Measurements from ENCODE around the gene TIMP1. TPM values are rescaled to one million over a fixed set of nuclear protein-coding genes. Genes with fewer than 3 reads are reported as not detected.

Gene TIMP1
- total RNA-seq, 1 experiment from 2014 or later, result 48.6 TPM

- CTCF ChIA-PET, result no interaction called here
- Histone ChIP-seq H2AFZ (no peak overlapping the region), H3K79me2 (ENCODE audit: low read depth) (no peaks in the 10 kb centered on the region), H3K9me3 (ENCODE audit: insufficient read depth, low read depth) (no peaks in the 10 kb centered on the region), H3K4me2 (no peak overlapping the region), H3K27me3 (ENCODE audit: insufficient read depth, low read depth) (no peaks in the 10 kb centered on the region), H4K20me1 (ENCODE audit: insufficient read depth) (no peaks in the 10 kb centered on the region), H3F3A (ENCODE audit: insufficient read depth, low read depth) (no peaks in the 10 kb centered on the region), H3K4me3 (no peak overlapping the region), H3K9me2 (ENCODE audit: insufficient read depth) (no peaks in the 10 kb centered on the region), H3K4me1 (replicated peaks; ENCODE audit: insufficient read depth) (no peaks in the 10 kb centered on the region), H3K27ac (no peak overlapping the region), H3K36me3 (ENCODE audit: low read depth) (no peaks in the 10 kb centered on the region)
- no TSS peak for BruUV-seq (replicated peaks)
- DNase-seq, result no peak
- POLR2A ChIA-PET (ENCODE audit: unreplicated experiment), result no interaction called here
- TF ChIP-seq EZH2 (IDR thresholded peaks at IDR 0.05; ENCODE audit: low read depth), result no peak
- no peak for TF ChIP-seq CTCF (conservative IDR thresholded peaks at IDR 0.05)
- intact Hi-C loops (cut with micrococcal nuclease; ENCODE audit: unreplicated experiment), result no loop called here
These were observed 26.0 kb downstream of the TIMP1 start for GRCh38 chrX:47608130-47608810.

- Histone ChIP-seq H3K27ac (no peak overlapping the region), H2AFZ (no peak overlapping the region), H3K36me3 (ENCODE audit: low read depth) (no peaks in the 10 kb centered on the region), H3K27me3 (ENCODE audit: insufficient read depth, low read depth) (no peaks in the 10 kb centered on the region), H3K4me1 (replicated peaks; ENCODE audit: insufficient read depth) (no peaks in the 10 kb centered on the region), H3K9me2 (ENCODE audit: insufficient read depth) (no peaks in the 10 kb centered on the region), H3K4me2 (no peak overlapping the region), H4K20me1 (ENCODE audit: insufficient read depth) (no peaks in the 10 kb centered on the region), H3K79me2 (ENCODE audit: low read depth) (no peaks in the 10 kb centered on the region), H3K4me3 (no peak overlapping the region), H3F3A (ENCODE audit: insufficient read depth, low read depth) (no peaks in the 10 kb centered on the region), H3K9me3 (ENCODE audit: insufficient read depth, low read depth) (no peaks in the 10 kb centered on the region)
- intact Hi-C loops (cut with micrococcal nuclease; ENCODE audit: unreplicated experiment), result no loop called here
- no peak for DNase-seq
- ChIA-PET CTCF (no interaction called here), POLR2A (ENCODE audit: unreplicated experiment) (no interaction called here)
- TF ChIP-seq CTCF (conservative IDR thresholded peaks at IDR 0.05) (no peak), EZH2 (IDR thresholded peaks at IDR 0.05; ENCODE audit: low read depth) (no peak)
- no TSS peak for BruUV-seq (replicated peaks)
These were observed 28.3 kb downstream of the TIMP1 start for GRCh38 chrX:47610511-47610910.

- CTCF ChIA-PET, result no interaction called here
- Histone ChIP-seq H3K36me3 (ENCODE audit: low read depth) (no peaks in the 10 kb centered on the region), H3K27me3 (ENCODE audit: insufficient read depth, low read depth) (no peaks in the 10 kb centered on the region), H3K27ac (no peak overlapping the region), H3F3A (ENCODE audit: insufficient read depth, low read depth) (no peaks in the 10 kb centered on the region), H3K9me3 (ENCODE audit: insufficient read depth, low read depth) (no peaks in the 10 kb centered on the region), H3K4me3 (no peak overlapping the region), H2AFZ (no peak overlapping the region), H3K79me2 (ENCODE audit: low read depth) (no peaks in the 10 kb centered on the region), H3K4me1 (replicated peaks; ENCODE audit: insufficient read depth) (no peaks in the 10 kb centered on the region), H3K9me2 (ENCODE audit: insufficient read depth) (no peaks in the 10 kb centered on the region), H4K20me1 (ENCODE audit: insufficient read depth) (no peaks in the 10 kb centered on the region), H3K4me2 (no peak overlapping the region)
- DNase-seq, result no peak
- intact Hi-C loops (cut with micrococcal nuclease; ENCODE audit: unreplicated experiment), result no loop called here
- POLR2A ChIA-PET (ENCODE audit: unreplicated experiment), result no interaction called here
- BruUV-seq (replicated peaks), result no TSS peak
- TF ChIP-seq CTCF (conservative IDR thresholded peaks at IDR 0.05) (no peak), EZH2 (IDR thresholded peaks at IDR 0.05; ENCODE audit: low read depth) (no peak)
These were observed 29.3 kb downstream of the TIMP1 start for GRCh38 chrX:47611489-47611888.

Data from PC-9 (cell line).